Left colon (tissue), 2 donors: Measurements from ENCODE around the gene GJC2. TPM values are rescaled to one million over a fixed set of nuclear protein-coding genes. Genes with fewer than 3 reads are reported as not detected.
A peak's percentile ranks its signal among the peaks of the same experiment; 100 is the strongest.
"Not testable (repeated sequence)": the region's sequence is repeated elsewhere in the genome, so short reads cannot be mapped to it uniquely, and the experiment has no call there.

Experiments used
- ATAC-seq: fragments of 200-7000 bp; cut with Tn5 transposase; one replicate; pipeline ENCODE4 v1.9.1; 2020; ENCODE audit warnings: mild to moderate bottlenecking, moderate library complexity
- DNase-seq, 2 donors: peaks; one replicate each; pipeline ENCODE4 v3.0.0-alpha.2; 2020
- intact Hi-C, 2 donors: fragments of 100-400 bp; cut with DNase I in 1 of 2; cut with micrococcal nuclease in 1 of 2; formaldehyde crosslinking; loops; one replicate each; pipeline versions ENCODE4 v1.11.2 to v1.14.0; 2022; cut with DNase I, micrococcal nuclease
- total RNA-seq, 2 donors: library from RNA; stranded (reverse); fragmentation: NEBNext Ultra II Directional; extraction: Animal tissue kit (Norgen Biotek cat#: 25700); gene quantifications; one replicate each; pipeline ENCODE4 v1.2.1, GENCODE V29; 2021
- donor health status: DM: no; HTN: no; CAD: no.
- donor health status: DM: yes; HTN: yes; CAD: no.

The GJC2 gene
- total RNA-seq, 2 donors from 2014 or later: 0.49 to 1.5 TPM

GRCh38 chr1:228111315-228111714 lies 38.4 kb upstream of the GJC2 start:
- ATAC-seq, intact Hi-C loops, DNase-seq: not testable (repeated sequence)

- intact Hi-C loops: no loop called here
- no peak for ATAC-seq
- DNase-seq: no peak
Observed at GRCh38 chr1:228112167-228112566, 37.6 kb upstream of the GJC2 start.

- DNase-seq (no peak), ATAC-seq (no peak)
- intact Hi-C loops: no loop called here
Observed at GRCh38 chr1:228112617-228113016, 37.1 kb upstream of the GJC2 start.

- DNase-seq (no peak), ATAC-seq (no peak)
- intact Hi-C loops: no loop called here
Observed at GRCh38 chr1:228114827-228115226, 34.9 kb upstream of the GJC2 start.

GRCh38 chr1:228117335-228117734 lies 32.4 kb upstream of the GJC2 start:
- DNase-seq: no peak
- intact Hi-C loops: no loop called here
- ATAC-seq: no peak

- intact Hi-C loops: no loop called here
- DNase-seq (no peak), ATAC-seq (no peak)
Observed at GRCh38 chr1:228118040-228118439, 31.7 kb upstream of the GJC2 start.

GRCh38 chr1:228120351-228120750 lies 29.4 kb upstream of the GJC2 start:
- DNase-seq: no peak
- ATAC-seq: no peak
- intact Hi-C loops: no loop called here

- intact Hi-C loops: no loop called here
- no peak for DNase-seq
- no peak for ATAC-seq
Observed at GRCh38 chr1:228120857-228121489, 28.8 kb upstream of the GJC2 start.

GRCh38 chr1:228122921-228123441 lies 26.7 kb upstream of the GJC2 start:
- intact Hi-C loops: no loop called here
- no peak for ATAC-seq
- DNase-seq: no peak

GRCh38 chr1:228123505-228123904 lies 26.2 kb upstream of the GJC2 start:
- ATAC-seq: no peak
- intact Hi-C loops: no loop called here
- no peak for DNase-seq

- no peak for DNase-seq
- intact Hi-C loops: no loop called here
- ATAC-seq: no peak
Observed at GRCh38 chr1:228125185-228125584, 24.5 kb upstream of the GJC2 start.

GRCh38 chr1:228131766-228132165 lies 18.0 kb upstream of the GJC2 start:
- ATAC-seq (no peak), DNase-seq (no peak)
- intact Hi-C loops: no loop called here

- intact Hi-C loops: no loop called here
- DNase-seq: no peak
- no peak for ATAC-seq
Observed at GRCh38 chr1:228134591-228134990, 15.1 kb upstream of the GJC2 start.

- intact Hi-C loops: no loop called here
- ATAC-seq (no peak), DNase-seq (no peak)
Observed at GRCh38 chr1:228136901-228137300, 12.8 kb upstream of the GJC2 start.

- intact Hi-C loops: no loop called here
- DNase-seq (no peak), ATAC-seq (no peak)
Observed at GRCh38 chr1:228139406-228139930, 10.3 kb upstream of the GJC2 start.

- intact Hi-C loops: no loop called here
- DNase-seq (peak; percentile 100), ATAC-seq (peak; percentile 90)
Observed at GRCh38 chr1:228139931-228140723, 9.6 kb upstream of the GJC2 start, which contains the start of gene GUK1. Gene GUK1 (plus strand): TSS chr1:228140279. CDS start chr1:228140303, 24 bp downstream.

- DNase-seq (no peak), ATAC-seq (no peak)
- intact Hi-C loops: no loop called here
Observed at GRCh38 chr1:228140724-228141225, 9.0 kb upstream of the GJC2 start.

GRCh38 chr1:228141226-228142044 lies 8.3 kb upstream of the GJC2 start:
- intact Hi-C loops: no loop called here
- DNase-seq: peak; percentile 53 to 63
- peak; percentile 16 for ATAC-seq

- intact Hi-C loops: no loop called here
- peak; percentile 14 to 29 for DNase-seq
- ATAC-seq: no peak
Observed at GRCh38 chr1:228142155-228142691, 7.5 kb upstream of the GJC2 start.
